ENCODE data around the gene CCNI. TPM values are rescaled to one million over a fixed set of nuclear protein-coding genes. Genes with fewer than 3 reads are reported as not detected.
"Not testable (repeated sequence)": the region's sequence is repeated elsewhere in the genome, so short reads cannot be mapped to it uniquely, and the experiment has no call there.

The CCNI gene
- 34.7 and 35.5 TPM in 2 replicates for total RNA-seq (2014; rRNA removed; shearing (Covaris generic))

- peak; percentile 93 for DNase-seq (ENCODE audit: low read depth)
Measured at GRCh38 chr4:77075869-77076799, at the start of gene CCNI. Gene CCNI, minus strand, starts transcription at chr4:77075989. Its CDS starts 9,627 bp downstream, at chr4:77066362.

GRCh38 chr4:77124576-77124975, 48.8 kb upstream of the CCNI start:
- no peak for DNase-seq (ENCODE audit: low read depth)

GRCh38 chr4:77123411-77123810, 47.6 kb upstream of the CCNI start:
- no peak for DNase-seq (ENCODE audit: low read depth)

GRCh38 chr4:77122656-77123055, 46.9 kb upstream of the CCNI start:
- DNase-seq (ENCODE audit: low read depth): no peak

GRCh38 chr4:77121736-77122240, 46.0 kb upstream of the CCNI start:
- DNase-seq (ENCODE audit: low read depth): no peak

- DNase-seq (ENCODE audit: low read depth): no peak
Measured at GRCh38 chr4:77120886-77121508, 45.2 kb upstream of the CCNI start.

GRCh38 chr4:77117721-77118120, 41.9 kb upstream of the CCNI start:
- no peak for DNase-seq (ENCODE audit: low read depth)

- no peak for DNase-seq (ENCODE audit: low read depth)
Measured at GRCh38 chr4:77113069-77113468, 37.3 kb upstream of the CCNI start.

- no peak for DNase-seq (ENCODE audit: low read depth)
Measured at GRCh38 chr4:77110730-77111129, 34.9 kb upstream of the CCNI start.

GRCh38 chr4:77104791-77105540, 29.2 kb upstream of the CCNI start:
- peak; percentile 6 for DNase-seq (ENCODE audit: low read depth)

- DNase-seq (ENCODE audit: low read depth): no peak
Measured at GRCh38 chr4:77104388-77104787, 28.6 kb upstream of the CCNI start.

- no peak for DNase-seq (ENCODE audit: low read depth)
Measured at GRCh38 chr4:77100234-77100633, 24.4 kb upstream of the CCNI start.

- no peak for DNase-seq (ENCODE audit: low read depth)
Measured at GRCh38 chr4:77097611-77098010, 21.8 kb upstream of the CCNI start.

GRCh38 chr4:77095101-77095821, 19.5 kb upstream of the CCNI start:
- DNase-seq (ENCODE audit: low read depth): peak; percentile 42

- DNase-seq (ENCODE audit: low read depth): no peak
Measured at GRCh38 chr4:77094496-77094895, 18.7 kb upstream of the CCNI start.

- no peak for DNase-seq (ENCODE audit: low read depth)
Measured at GRCh38 chr4:77093401-77093800, 17.6 kb upstream of the CCNI start.

- peak; percentile 47 for DNase-seq (ENCODE audit: low read depth)
Measured at GRCh38 chr4:77092975-77093374, 17.2 kb upstream of the CCNI start.

GRCh38 chr4:77089866-77090265, 14.1 kb upstream of the CCNI start:
- no peak for DNase-seq (ENCODE audit: low read depth)

- DNase-seq (ENCODE audit: low read depth): not testable (repeated sequence)
Measured at GRCh38 chr4:77087027-77087426, 11.2 kb upstream of the CCNI start.

- no peak for DNase-seq (ENCODE audit: low read depth)
Measured at GRCh38 chr4:77084019-77084639, 8.3 kb upstream of the CCNI start.

Measured in Daoy (cell line).